ENCODE measurements around the gene KIAA1328. TPM values are rescaled to one million over a fixed set of nuclear protein-coding genes. Genes with fewer than 3 reads are reported as not detected.

Gene KIAA1328
- total RNA-seq, 4 donors from 2014 or later, result 3.4 to 8.3 (median 6.6) TPM

DNA sequence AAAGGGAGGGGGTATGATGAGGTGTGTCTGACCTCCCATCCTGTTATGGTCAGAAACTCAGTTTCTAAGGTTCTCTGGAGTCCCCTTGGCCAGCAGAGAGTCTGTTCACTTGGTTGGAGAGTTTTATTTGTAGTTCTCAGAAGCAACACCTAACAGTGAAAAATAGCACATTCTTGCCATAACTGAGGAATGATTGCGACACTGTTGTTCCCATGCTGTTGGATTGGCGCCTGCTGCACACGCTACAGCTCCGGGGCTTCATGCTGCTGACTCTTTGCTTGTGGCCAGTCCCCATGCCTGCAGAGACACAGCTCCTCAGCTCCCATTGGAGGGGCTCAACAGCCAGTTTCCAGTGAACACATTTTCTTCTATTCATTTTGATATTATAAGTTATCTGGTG, 42.2 kb upstream of the KIAA1328 start:
- intact Hi-C loops (cut with DNase I; ENCODE audit: low total_unique reads), result no loop called here
- peaks cover 22 to 25% of the 10 kb centered on the region in 2 donors for H3K4me1 ChIP-seq
- no peak for TF ChIP-seq CTCF (IDR thresholded peaks at IDR 0.05 in 4 of 5, conservative IDR thresholded peaks at IDR 0.05 in 1 of 5)
- no peak for TF ChIP-seq POLR2A (IDR thresholded peaks at IDR 0.05)
- in situ Hi-C loops (cut with MboI; ENCODE audit: low sequenced_read_pairs in 4 of 4), result no loop called here
- H3K27me3 ChIP-seq, result no peaks in the 10 kb centered on the region
- DNase-seq, result peak; percentile 23 to 50
- H3K36me3 ChIP-seq, result no peaks in the 10 kb centered on the region
- peak; percentile 71 to 76 for ATAC-seq
- no peak overlapping the region for H3K4me3 ChIP-seq
- H3K9me3 ChIP-seq, result no peaks in the 10 kb centered on the region
- peak overlapping the region in 3 of 4 donors; percentile 48 to 61 (median 56) for H3K27ac ChIP-seq

DNA sequence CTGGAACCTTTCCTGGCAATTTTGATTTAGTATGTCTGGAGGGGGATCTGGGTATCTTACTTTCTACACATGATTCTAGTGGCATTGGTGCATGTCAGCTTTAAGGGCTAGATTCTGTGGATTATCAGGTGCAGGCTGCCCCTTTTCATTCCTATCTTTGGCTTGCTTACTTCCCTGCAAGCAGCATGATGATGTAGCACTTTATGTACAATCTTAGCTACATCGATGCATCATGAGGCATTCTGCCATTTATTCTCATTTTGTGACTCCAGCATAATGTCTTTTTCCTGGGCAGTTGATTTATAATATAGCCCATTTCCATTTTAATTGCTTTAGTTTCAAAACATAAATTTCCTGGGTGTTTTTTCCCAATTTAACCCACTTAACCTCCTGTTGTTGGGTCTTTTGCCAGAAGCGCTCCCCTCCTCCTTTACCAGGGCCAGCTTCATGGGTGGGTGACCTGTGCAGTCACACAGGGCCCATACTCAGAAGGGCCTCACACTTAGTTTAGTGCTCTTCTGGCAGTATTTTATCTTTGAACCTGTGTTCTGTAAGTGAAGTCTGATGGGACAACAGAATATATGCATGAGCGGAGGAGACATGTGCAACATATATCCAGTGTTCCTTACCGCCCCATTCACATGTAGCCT, 36.2 kb upstream of the KIAA1328 start:
- in situ Hi-C loops (cut with MboI; ENCODE audit: low sequenced_read_pairs in 4 of 4), result no loop called here
- DNase-seq, result no peak
- intact Hi-C loops (cut with DNase I; ENCODE audit: low total_unique reads), result no loop called here
- ATAC-seq, result no peak
- Histone ChIP-seq H3K4me3 (no peak overlapping the region), H3K36me3 (peaks cover 0 to 3% of the 10 kb centered on the region in 2 donors), H3K27me3 (no peaks in the 10 kb centered on the region), H3K4me1 (peaks cover 0 to under 1% of the 10 kb centered on the region in 2 donors), H3K27ac (no peak overlapping the region), H3K9me3 (no peaks in the 10 kb centered on the region)
- TF ChIP-seq CTCF (IDR thresholded peaks at IDR 0.05 in 4 of 5, conservative IDR thresholded peaks at IDR 0.05 in 1 of 5), result no peak
- TF ChIP-seq POLR2A (IDR thresholded peaks at IDR 0.05), result no peak

DNA sequence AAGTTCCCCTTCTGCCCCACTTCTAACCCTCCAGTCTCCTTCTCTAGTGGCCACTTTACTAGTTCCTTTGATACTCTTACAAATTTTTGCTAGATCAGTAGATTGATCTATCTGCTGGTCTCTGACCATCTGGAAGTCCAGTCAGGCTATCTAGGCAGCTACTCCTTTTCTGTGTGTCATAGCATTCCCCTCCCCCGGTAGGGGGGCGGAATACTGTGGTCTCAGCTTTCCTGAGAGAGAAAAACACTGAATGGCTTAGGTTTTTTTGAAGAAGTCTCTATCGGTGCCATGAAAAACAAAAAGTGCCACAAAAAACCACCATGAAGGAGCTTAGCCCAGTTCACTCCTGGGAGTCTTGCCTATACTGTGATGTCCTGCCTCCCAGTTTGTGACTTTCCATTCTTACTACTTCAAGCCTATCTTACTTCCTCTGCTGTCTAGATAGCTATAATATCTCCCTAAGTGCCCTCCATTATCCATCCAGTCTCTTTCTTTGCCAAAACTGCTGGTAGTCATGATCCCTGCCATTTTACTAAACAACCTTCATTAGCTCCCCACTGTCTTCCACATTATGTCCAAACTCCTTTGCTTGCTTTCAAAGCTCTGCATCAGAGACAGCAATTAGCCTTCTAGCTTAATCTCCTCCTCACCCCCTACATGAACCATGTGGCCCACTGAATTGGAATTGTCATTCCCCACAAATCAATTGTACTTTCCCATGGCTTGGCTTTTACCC, 30.0 kb upstream of the KIAA1328 start:
- no peak for ATAC-seq
- DNase-seq, result no peak
- no peaks in the 10 kb centered on the region for H3K27me3 ChIP-seq
- no peak overlapping the region for H3K27ac ChIP-seq
- H3K9me3 ChIP-seq, result no peaks in the 10 kb centered on the region
- no peak for TF ChIP-seq POLR2A (IDR thresholded peaks at IDR 0.05)
- TF ChIP-seq CTCF (IDR thresholded peaks at IDR 0.05 in 4 of 5, conservative IDR thresholded peaks at IDR 0.05 in 1 of 5), result no peak
- no peaks in the 10 kb centered on the region for H3K4me1 ChIP-seq
- in situ Hi-C loops (cut with MboI; ENCODE audit: low sequenced_read_pairs in 4 of 4), result no loop called here
- H3K36me3 ChIP-seq, result peaks cover 0 to 20% of the 10 kb centered on the region in 2 donors
- H3K4me3 ChIP-seq, result no peak overlapping the region
- intact Hi-C loops (cut with DNase I; ENCODE audit: low total_unique reads), result no loop called here

DNA sequence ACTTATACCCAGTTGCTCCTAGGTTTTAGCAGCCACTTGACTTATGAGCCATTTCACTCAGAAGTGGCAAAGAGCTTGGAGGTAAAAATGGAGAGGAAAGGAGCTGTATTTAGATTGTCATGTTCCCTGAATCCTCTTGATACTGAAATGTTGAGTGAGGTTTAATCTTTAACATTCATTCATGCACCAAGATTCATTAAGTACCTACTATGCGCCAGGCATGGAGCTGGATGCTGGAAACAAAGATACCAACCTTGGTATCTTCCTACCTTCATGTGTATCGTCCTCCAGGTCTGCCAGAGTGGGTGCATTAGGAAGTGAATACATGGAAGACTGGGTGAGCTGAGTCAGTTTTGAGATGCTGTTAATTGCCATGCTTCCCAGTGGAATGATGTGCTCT, 23.8 kb upstream of the KIAA1328 start:
- DNase-seq, result no peak
- Histone ChIP-seq H3K27me3 (no peaks in the 10 kb centered on the region), H3K4me1 (no peaks in the 10 kb centered on the region), H3K27ac (no peak overlapping the region), H3K36me3 (peaks cover 0 to 25% of the 10 kb centered on the region in 2 donors), H3K4me3 (no peak overlapping the region), H3K9me3 (no peaks in the 10 kb centered on the region)
- intact Hi-C loops (cut with DNase I; ENCODE audit: low total_unique reads) (no loop called here), in situ Hi-C loops (cut with MboI; ENCODE audit: low sequenced_read_pairs in 4 of 4) (no loop called here)
- no peak for TF ChIP-seq POLR2A (IDR thresholded peaks at IDR 0.05)
- TF ChIP-seq CTCF (IDR thresholded peaks at IDR 0.05 in 4 of 5, conservative IDR thresholded peaks at IDR 0.05 in 1 of 5), result no peak
- no peak for ATAC-seq
